Lower leg skin (tissue), 3 donors: ENCODE measurements around the gene LILRB3.

Source experiments
- CTCF ChIP-seq, 3 donors: fragments of 450-650 bp; IDR thresholded peaks; one replicate each; pipeline ENCODE4 v1.5.1; 2016; ENCODE audit warnings: antibody characterized with exemption in 3 of 3, mild to moderate bottlenecking in 3 of 3, moderate library complexity in 2 of 3
- POLR2A ChIP-seq, 2 donors: fragments of 450-650 bp; IDR thresholded peaks; one replicate each; pipeline ENCODE4 v1.6.1; 2016 to 2017; ENCODE audit warnings: antibody characterized with exemption in 2 of 2, mild to moderate bottlenecking in 1 of 2, moderate library complexity in 1 of 2

GRCh38 chr19:54230031-54230430 lies 7.2 kb upstream of the LILRB3 start:
- TF ChIP-seq POLR2A (IDR thresholded peaks at IDR 0.05) (no peak), CTCF (IDR thresholded peaks at IDR 0.05) (no peak)
